Mucosa of stomach (tissue), 1 donor: Measurements from ENCODE around the gene BTBD9.

ENCODE experiments used
- H3K27me3 ChIP-seq: one replicate; pipeline ENCODE4 v1.7.0; 2013; ENCODE audit warnings: mild to moderate bottlenecking, low read length; ENCODE audit not compliant: control insufficient read depth, insufficient read depth
- H3K36me3 ChIP-seq: one replicate; pipeline ENCODE4 v1.7.0; 2013; ENCODE audit warnings: low read length; ENCODE audit not compliant: control insufficient read depth, insufficient read depth
- H3K4me1 ChIP-seq: one replicate; pipeline ENCODE4 v1.7.0; 2013; ENCODE audit warnings: mild to moderate bottlenecking, low read length; ENCODE audit not compliant: control insufficient read depth, insufficient read depth
- H3K4me3 ChIP-seq: one replicate; pipeline ENCODE4 v1.7.0; 2013; ENCODE audit warnings: low read length
- H3K9ac ChIP-seq: one replicate; pipeline ENCODE4 v1.7.0; 2013; ENCODE audit warnings: mild to moderate bottlenecking, low read length, moderate library complexity
- H3K9me3 ChIP-seq: one replicate; pipeline ENCODE4 v1.7.0; 2013; ENCODE audit warnings: mild to moderate bottlenecking, low read length, moderate library complexity; ENCODE audit not compliant: control insufficient read depth
- donor health status: Pancreatic carcinoma.

The BTBD9 gene

DNA sequence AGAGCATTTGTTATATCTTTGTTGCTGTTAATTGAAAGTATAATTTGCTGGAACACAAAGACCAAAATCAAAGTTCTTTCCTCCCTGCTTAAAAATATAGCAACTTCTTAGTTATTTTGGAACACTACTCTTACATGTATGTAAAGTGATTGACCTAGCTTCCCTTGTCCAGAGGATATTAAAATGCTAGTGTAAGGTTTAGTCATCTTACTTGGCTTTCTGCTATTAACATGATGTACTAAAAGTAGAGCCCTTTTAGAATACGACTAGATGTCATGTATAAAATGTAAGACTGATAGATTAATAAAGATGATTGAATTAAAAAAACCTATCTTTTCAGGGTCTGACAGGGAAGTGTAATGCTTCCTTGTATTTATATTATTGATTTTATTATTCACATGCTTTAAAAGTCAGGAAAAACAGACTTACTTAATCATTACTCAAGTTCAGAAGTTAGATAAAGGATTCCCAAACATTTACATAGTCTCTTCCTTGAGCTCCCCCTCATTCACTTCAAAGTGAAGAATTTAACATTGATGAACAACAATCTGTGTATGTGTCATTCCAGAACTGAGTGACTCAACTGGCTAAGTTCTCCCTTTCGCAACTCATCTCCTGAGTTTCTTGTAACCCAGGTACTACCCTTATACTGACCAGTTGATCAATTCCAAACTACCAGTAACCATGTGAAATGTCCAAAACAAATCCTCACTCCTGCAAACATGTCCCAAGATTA is 50.9 kb downstream of the BTBD9 start:
- Histone ChIP-seq H3K4me1 (no peaks in the 10 kb centered on the region), H3K36me3 (no peaks in the 10 kb centered on the region), H3K9me3 (no peaks in the 10 kb centered on the region), H3K4me3 (no peak overlapping the region), H3K9ac (no peak overlapping the region), H3K27me3 (no peaks in the 10 kb centered on the region)

- Histone ChIP-seq H3K27me3 (no peaks in the 10 kb centered on the region), H3K4me1 (no peaks in the 10 kb centered on the region), H3K9ac (no peak overlapping the region), H3K4me3 (no peak overlapping the region), H3K9me3 (no peaks in the 10 kb centered on the region), H3K36me3 (no peaks in the 10 kb centered on the region)
Observed at GRCh38 chr6:38587766-38588362, 51.9 kb downstream of the BTBD9 start.

DNA sequence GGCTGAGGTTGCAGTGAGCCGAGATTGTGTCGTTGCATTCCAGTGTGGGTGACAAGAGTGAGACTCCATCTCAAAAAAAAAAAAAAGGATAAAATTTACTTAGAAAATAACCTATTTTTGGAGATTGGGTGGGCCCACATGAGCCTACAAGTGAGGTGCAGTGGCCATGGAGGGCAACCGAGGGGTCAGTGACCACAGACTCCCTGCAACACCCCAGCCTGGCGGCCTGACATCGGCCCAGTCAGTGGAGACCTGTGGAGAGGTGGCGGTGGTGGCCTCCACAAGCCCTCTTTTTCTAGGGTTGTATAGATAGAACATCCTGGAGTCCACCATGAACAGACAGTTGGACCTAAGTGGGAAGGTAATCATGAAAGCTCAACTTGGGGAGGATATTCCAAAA is 52.7 kb downstream of the BTBD9 start:
- no peak overlapping the region for H3K9ac ChIP-seq
- H3K27me3 ChIP-seq: no peaks in the 10 kb centered on the region
- H3K4me3 ChIP-seq: no peak overlapping the region
- no peaks in the 10 kb centered on the region for H3K4me1 ChIP-seq
- no peaks in the 10 kb centered on the region for H3K36me3 ChIP-seq
- no peaks in the 10 kb centered on the region for H3K9me3 ChIP-seq

DNA sequence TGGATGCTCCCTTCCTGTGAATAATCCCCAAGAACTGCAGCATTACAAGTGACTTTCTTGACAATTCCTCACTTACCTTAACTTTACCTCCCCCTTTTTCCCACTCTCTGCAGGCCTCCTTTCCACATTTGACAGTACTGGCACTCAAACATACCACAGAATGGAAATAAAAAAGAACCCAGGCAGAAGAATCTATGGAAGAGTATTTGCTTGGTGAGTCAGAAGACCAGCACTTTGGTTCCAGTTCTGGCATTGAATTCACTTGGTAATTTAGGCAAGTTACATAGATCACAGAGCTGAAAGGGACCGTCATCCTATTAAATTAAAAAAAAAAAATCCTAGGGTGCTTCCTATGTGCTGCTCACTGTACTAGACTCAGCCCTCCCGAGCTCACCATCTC is 55.0 kb downstream of the BTBD9 start:
- H3K4me1 ChIP-seq: no peaks in the 10 kb centered on the region
- no peak overlapping the region for H3K4me3 ChIP-seq
- no peaks in the 10 kb centered on the region for H3K36me3 ChIP-seq
- H3K27me3 ChIP-seq: no peaks in the 10 kb centered on the region
- H3K9ac ChIP-seq: no peak overlapping the region
- no peaks in the 10 kb centered on the region for H3K9me3 ChIP-seq

DNA sequence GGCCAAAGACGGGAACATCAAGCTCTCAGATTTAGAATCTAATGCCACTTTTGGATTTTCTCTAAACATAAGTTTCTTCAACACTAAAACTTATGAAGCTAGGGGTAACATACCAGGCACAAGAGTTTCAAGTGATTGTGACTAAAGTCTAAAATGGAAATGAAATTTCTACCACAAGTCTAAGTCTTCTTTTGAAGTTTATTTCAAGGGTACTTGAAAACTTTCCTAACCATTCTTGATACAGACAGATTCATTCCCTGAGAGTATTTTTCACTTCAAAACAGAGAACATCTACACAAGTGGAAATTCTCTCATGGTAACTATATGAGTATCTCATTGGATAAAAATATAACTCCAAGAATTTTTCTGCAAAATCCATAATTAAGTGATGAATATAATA is 56.2 kb downstream of the BTBD9 start:
- no peaks in the 10 kb centered on the region for H3K4me1 ChIP-seq
- no peak overlapping the region for H3K4me3 ChIP-seq
- no peaks in the 10 kb centered on the region for H3K36me3 ChIP-seq
- no peak overlapping the region for H3K9ac ChIP-seq
- H3K27me3 ChIP-seq: no peaks in the 10 kb centered on the region
- H3K9me3 ChIP-seq: no peaks in the 10 kb centered on the region

GRCh38 chr6:38580030-38580429 is 59.7 kb downstream of the BTBD9 start:
- no peaks in the 10 kb centered on the region for H3K36me3 ChIP-seq
- no peak overlapping the region for H3K4me3 ChIP-seq
- no peaks in the 10 kb centered on the region for H3K4me1 ChIP-seq
- H3K27me3 ChIP-seq: no peaks in the 10 kb centered on the region
- no peak overlapping the region for H3K9ac ChIP-seq
- no peaks in the 10 kb centered on the region for H3K9me3 ChIP-seq

DNA sequence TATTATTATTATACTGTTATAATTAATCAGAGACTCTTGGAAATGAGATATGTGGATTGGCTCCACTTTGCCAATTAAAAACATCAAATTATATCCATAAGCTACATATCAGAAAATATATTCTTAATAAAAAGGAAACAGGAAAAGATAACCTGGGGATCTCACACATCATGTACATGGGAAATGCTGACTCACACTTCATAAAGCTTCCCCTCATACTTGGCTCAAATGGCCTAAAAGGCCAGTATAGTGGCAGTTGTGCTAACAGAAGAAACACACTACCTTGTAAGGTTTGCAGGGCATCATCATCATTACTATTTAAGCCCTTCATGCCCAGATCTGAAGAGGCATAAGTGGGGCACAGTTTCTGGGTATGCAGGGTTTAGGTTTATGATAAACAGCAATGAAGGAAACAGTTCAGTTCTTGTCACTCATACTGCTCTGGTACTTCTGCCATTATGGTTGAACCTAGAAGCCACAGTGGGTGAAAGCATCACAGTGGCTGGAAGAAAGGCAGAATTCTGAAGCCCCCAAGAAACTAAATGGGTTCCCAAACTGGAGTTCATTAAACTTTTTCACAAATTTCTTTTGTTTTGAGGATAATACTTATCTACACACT is 60.6 kb downstream of the BTBD9 start:
- Histone ChIP-seq H3K4me3 (no peak overlapping the region), H3K9ac (no peak overlapping the region), H3K27me3 (no peaks in the 10 kb centered on the region), H3K4me1 (no peaks in the 10 kb centered on the region), H3K36me3 (no peaks in the 10 kb centered on the region), H3K9me3 (no peaks in the 10 kb centered on the region)

DNA sequence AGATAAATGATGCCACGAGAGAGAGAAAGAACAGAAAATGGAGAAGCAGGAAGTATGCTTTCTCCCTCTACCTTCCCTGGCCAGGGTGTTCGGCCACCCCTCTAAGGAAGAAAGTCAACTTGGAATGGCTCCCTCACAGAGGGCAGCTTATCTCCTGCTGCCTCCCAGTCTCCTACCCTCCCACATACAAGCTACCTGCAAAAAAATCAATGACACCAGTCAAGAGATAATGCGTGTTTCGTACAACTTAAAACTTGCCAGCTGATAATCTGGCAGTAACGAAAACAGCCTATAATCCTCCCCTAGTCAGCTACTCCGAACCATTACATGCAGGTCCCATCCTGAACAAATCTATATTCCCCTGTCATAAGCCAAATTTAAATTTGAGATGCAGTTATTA is 61.7 kb downstream of the BTBD9 start:
- Histone ChIP-seq H3K4me1 (no peaks in the 10 kb centered on the region), H3K36me3 (no peaks in the 10 kb centered on the region), H3K9me3 (no peaks in the 10 kb centered on the region), H3K4me3 (no peak overlapping the region), H3K27me3 (no peaks in the 10 kb centered on the region), H3K9ac (no peak overlapping the region)

- Histone ChIP-seq H3K9me3 (no peaks in the 10 kb centered on the region), H3K9ac (no peak overlapping the region), H3K4me1 (no peaks in the 10 kb centered on the region), H3K4me3 (no peak overlapping the region), H3K27me3 (no peaks in the 10 kb centered on the region), H3K36me3 (no peaks in the 10 kb centered on the region)
Observed at GRCh38 chr6:38577492-38577891, 62.2 kb downstream of the BTBD9 start.

DNA sequence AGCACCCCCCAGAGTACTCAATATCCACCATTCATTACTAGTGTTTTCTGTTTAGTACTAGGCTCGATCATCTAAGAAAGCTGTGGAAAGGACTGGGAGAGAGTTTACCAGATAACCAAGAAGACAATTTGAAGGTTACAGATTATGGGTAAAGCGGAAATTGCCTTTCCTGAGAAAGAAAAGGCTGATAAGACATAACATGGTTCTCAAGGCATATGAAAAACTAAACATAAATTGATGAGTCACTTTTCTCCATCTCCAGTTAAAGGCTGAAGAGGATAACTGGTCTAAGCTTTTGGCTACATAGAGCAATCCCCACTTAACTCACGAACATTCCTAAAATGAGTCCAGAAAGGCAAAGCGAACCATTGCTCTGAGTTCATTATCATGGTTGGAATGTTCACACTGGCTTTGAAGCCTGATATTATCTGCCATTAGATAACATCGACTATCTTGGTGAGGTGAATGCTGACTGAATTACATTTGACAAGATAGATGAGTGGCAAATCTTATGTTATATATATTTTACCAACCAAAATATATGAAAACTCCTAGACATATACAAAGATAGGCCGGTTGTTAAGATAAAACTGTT is 65.8 kb downstream of the BTBD9 start:
- Histone ChIP-seq H3K9ac (no peak overlapping the region), H3K4me1 (no peaks in the 10 kb centered on the region), H3K27me3 (no peaks in the 10 kb centered on the region), H3K9me3 (no peaks in the 10 kb centered on the region), H3K36me3 (no peaks in the 10 kb centered on the region), H3K4me3 (no peak overlapping the region)

DNA sequence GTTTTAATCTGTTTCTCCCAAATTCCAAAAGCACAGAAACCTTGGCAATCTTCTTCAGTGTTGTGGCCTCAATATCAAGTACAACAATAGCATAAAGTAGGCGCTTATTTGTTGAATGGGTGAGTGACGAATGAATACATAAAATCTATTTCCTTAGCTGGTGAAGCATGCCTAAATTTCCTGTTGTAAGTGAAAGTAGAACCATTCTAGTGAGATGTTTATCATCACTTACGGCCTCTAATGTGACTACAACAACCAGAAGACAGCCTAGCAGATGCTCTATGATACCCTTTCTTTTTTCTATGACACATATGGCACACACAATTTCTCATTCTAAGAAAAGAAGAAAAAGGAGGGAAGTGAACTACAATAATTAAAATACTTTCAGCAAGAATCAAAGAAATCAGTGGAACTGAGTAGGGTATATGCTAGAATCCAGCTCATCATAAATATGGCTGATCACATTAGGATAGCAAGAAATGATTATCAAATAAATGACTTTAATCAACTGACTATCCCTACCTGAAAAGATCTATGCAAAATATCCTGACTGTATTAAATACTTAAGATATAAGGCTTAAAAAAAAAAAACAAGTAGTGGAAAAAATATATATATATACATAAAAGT is 67.4 kb downstream of the BTBD9 start:
- no peaks in the 10 kb centered on the region for H3K27me3 ChIP-seq
- H3K9me3 ChIP-seq: no peaks in the 10 kb centered on the region
- H3K9ac ChIP-seq: no peak overlapping the region

DNA sequence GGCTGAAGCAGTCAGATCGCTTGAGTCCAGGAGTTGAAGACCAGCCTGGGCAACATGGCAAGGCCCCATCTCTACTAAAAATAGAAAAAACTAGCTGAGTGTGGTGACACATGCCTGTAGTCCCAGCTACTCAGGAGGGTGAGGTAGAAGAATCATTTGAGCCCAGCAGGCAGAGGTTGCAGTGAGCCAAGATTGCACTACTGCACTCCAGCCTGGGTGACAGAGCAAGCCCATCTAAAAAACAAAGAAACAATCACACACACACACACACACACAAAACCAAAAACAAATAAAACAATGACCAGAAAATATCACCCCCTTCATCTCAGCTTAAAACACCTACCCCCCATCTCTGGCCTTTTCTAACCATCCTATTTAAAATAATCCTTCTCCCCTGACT is 68.0 kb downstream of the BTBD9 start:
- Histone ChIP-seq H3K4me1 (no peaks in the 10 kb centered on the region), H3K27me3 (no peaks in the 10 kb centered on the region), H3K36me3 (no peaks in the 10 kb centered on the region), H3K4me3 (no peak overlapping the region), H3K9me3 (no peaks in the 10 kb centered on the region), H3K9ac (no peak overlapping the region)

More for the DNA sequence above, 67.4 kb downstream of the BTBD9 start:
- Histone ChIP-seq H3K4me3 (no peak overlapping the region), H3K36me3 (no peaks in the 10 kb centered on the region), H3K4me1 (no peaks in the 10 kb centered on the region)
